A549 (cell line): Measurements from ENCODE around the gene PFKFB3. TPM values are rescaled to one million over a fixed set of nuclear protein-coding genes. Genes with fewer than 3 reads are reported as not detected.
A peak's percentile ranks its signal among the peaks of the same experiment; 100 is the strongest.

Experiments used
- GATA3 ChIP-seq: IDR thresholded peaks from 2 replicates; pipeline ENCODE4 v1.6.1; 2012; ENCODE audit warnings: borderline replicate concordance
- HDAC2 ChIP-seq: fragments of 200-600 bp; sonication (generic); IDR thresholded peaks from 2 replicates; pipeline ENCODE4 v1.6.1; 2016
- HEYL ChIP-seq: fragments of 250-450 bp; sonication (Bioruptor Pico); IDR thresholded peaks from 2 replicates; pipeline ENCODE4 v1.8.0; 2021; ENCODE audit warnings: mild to moderate bottlenecking, moderate library complexity
- HOXB13 ChIP-seq: fragments of 250-450 bp; sonication (Bioruptor Pico); IDR thresholded peaks from 2 replicates; pipeline ENCODE4 v1.5.0; 2020; ENCODE audit warnings: low read depth, mild to moderate bottlenecking, moderate library complexity
- JUNB ChIP-seq: fragments of >200 bp; sonication (Bioruptor Twin); formaldehyde crosslinking; IDR thresholded peaks from 2 replicates; pipeline ENCODE4 v1.6.1; 2016
- MAFK ChIP-seq: fragments of 450-650 bp; IDR thresholded peaks from 2 replicates; pipeline ENCODE4 v1.6.1; 2014; ENCODE audit not compliant: partially characterized antibody
- PHF8 ChIP-seq: fragments of 200-600 bp; sonication (generic); IDR thresholded peaks from 2 replicates; pipeline ENCODE4 v1.6.1; 2016; ENCODE audit warnings: low read depth, mild to moderate bottlenecking, antibody characterized with exemption, moderate library complexity, borderline replicate concordance
- POLR2A ChIP-seq: IDR thresholded peaks from 2 replicates; pipeline ENCODE4 v1.6.1; 2012; ENCODE audit warnings: mild to moderate bottlenecking, low read length
- RAD21 ChIP-seq, 2 experiments: fragments of >200 bp in 1 of 2; sonication (Bioruptor Twin) in 1 of 2; formaldehyde crosslinking in 1 of 2; IDR thresholded peaks in 1 of 2; conservative IDR thresholded peaks in 1 of 2; 2 replicates in 1 of 2; 3 replicates in 1 of 2; pipeline ENCODE4 v1.6.1; 2012 to 2018; ENCODE audit warnings: inconsistent platforms in 1 of 2
- RARB ChIP-seq: fragments of 250-450 bp; sonication (Bioruptor Pico); IDR thresholded peaks from 2 replicates; pipeline ENCODE4 v1.8.0; 2021; ENCODE audit warnings: mild to moderate bottlenecking, moderate library complexity
- RCOR1 ChIP-seq: fragments of 150-350 bp; IDR thresholded peaks from 2 replicates; pipeline ENCODE4 v1.6.1; 2014; ENCODE audit warnings: antibody characterized with exemption, low read length, low read depth
- RNF2 ChIP-seq: fragments of 200-600 bp; sonication (generic); IDR thresholded peaks from 2 replicates; pipeline ENCODE4 v1.6.1; 2016; ENCODE audit warnings: low read depth, mild to moderate bottlenecking, antibody characterized with exemption, moderate library complexity, borderline replicate concordance
- SMC3 ChIP-seq: fragments of >200 bp; sonication (Bioruptor Twin); formaldehyde crosslinking; IDR thresholded peaks from 3 replicates; pipeline ENCODE4 v1.6.1; 2018; ENCODE audit warnings: inconsistent platforms
- SREBF2 ChIP-seq: fragments of 450-650 bp; IDR thresholded peaks from 2 replicates; pipeline ENCODE4 v1.6.1; 2014; ENCODE audit warnings: mild to moderate bottlenecking, moderate library complexity
- TP53 ChIP-seq: fragments of 250-450 bp; sonication (Bioruptor Pico); IDR thresholded peaks from 2 replicates; pipeline ENCODE4 v1.5.0; 2021; ENCODE audit warnings: mild to moderate bottlenecking, moderate library complexity
- ZC3H11A ChIP-seq: fragments of 450-650 bp; IDR thresholded peaks from 2 replicates; pipeline ENCODE4 v1.6.1; 2014; ENCODE audit warnings: antibody characterized with exemption, mild to moderate bottlenecking
- ZFP36 ChIP-seq: fragments of 450-650 bp; IDR thresholded peaks from 2 replicates; pipeline ENCODE4 v1.6.1; 2014; ENCODE audit warnings: borderline replicate concordance; ENCODE audit not compliant: partially characterized antibody
- polyA plus RNA-seq, 4 experiments: library from polyadenylated mRNA; depleted of rRNA in 3 of 4; stranded (reverse); fragments of >200 nt; fragmentation: RNase III in 1 of 4; extraction: RNeasy Plus Mini Kit Qiagen cat#74134 plus additional on column Dnase treatment in 1 of 4; gene quantifications; 2 replicates in 3 of 4; 3 replicates in 1 of 4; pipeline ENCODE4 v1.2.3, GENCODE V29; 2011 to 2017
- TF ChIP-seq, protein P1 (sequence below): fragments of >200 bp; sonication (Bioruptor Twin); formaldehyde crosslinking; IDR thresholded peaks from 3 replicates; pipeline ENCODE4 v1.6.1; 2016
- TF ChIP-seq, protein P2 (sequence below): fragments of 450-650 bp; IDR thresholded peaks from 2 replicates; pipeline ENCODE4 v1.6.1; 2014; ENCODE audit warnings: antibody characterized with exemption
- TF ChIP-seq, protein P3 (sequence below): IDR thresholded peaks from 2 replicates; pipeline ENCODE4 v1.6.1; 2012; ENCODE audit warnings: low read depth, borderline replicate concordance
- TF ChIP-seq, protein P4 (sequence below): fragments of 150-350 bp; IDR thresholded peaks from 2 replicates; pipeline ENCODE4 v1.6.1; 2014; ENCODE audit warnings: low read depth, mild to moderate bottlenecking, low read length
- TF ChIP-seq, protein P5 (sequence below): fragments of 200-600 bp; sonication (generic); IDR thresholded peaks from 2 replicates; pipeline ENCODE4 v1.6.1; 2016; ENCODE audit warnings: antibody characterized with exemption, mild to moderate bottlenecking, moderate library complexity

Gene PFKFB3
- polyA plus RNA-seq, 2 of the 4 experiments (the other 2 are of a cell fraction): 139 to 232 TPM

DNA sequence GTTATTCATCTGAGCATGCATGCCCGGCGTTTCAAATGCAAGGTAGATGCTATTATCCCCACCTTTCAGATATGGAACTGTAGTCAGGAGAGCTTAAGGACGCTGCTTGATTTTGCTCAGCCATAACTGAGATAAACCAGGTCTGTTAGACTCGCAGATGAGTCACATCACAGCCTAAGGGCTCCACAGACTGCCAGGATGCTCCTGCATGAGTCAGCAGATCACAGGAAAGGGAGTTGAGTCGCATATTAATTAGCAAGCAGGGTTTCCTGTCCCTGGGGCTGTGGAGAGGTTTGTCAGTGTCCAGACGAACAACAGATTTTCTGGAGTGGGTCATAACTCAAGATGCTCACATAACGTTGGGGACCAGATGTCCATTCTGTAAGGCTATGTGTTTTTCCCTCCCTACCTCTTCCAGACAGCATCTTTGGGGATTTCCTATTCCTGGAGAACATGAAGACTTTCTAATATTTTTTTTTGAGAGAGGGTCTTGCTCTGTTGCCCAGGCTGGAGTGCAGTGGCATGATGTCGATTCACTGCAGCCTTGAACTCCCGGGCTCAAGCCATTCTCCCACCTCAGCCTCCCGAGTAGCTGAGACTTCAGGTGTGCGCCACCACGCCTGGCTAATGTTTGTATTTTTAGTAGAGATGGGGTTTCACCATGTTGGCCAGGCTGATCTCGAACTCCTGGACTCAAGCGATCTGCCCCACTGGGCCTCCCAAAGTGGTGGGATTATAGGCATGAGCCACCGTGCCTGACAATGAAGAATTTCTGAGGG lies 36.7 kb downstream of the PFKFB3 start (continued):
- TF ChIP-seq, protein P1, sequence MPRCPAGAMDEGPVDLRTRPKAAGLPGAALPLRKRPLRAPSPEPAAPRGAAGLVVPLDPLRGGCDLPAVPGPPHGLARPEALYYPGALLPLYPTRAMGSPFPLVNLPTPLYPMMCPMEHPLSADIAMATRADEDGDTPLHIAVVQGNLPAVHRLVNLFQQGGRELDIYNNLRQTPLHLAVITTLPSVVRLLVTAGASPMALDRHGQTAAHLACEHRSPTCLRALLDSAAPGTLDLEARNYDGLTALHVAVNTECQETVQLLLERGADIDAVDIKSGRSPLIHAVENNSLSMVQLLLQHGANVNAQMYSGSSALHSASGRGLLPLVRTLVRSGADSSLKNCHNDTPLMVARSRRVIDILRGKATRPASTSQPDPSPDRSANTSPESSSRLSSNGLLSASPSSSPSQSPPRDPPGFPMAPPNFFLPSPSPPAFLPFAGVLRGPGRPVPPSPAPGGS: no peak
- TF ChIP-seq POLR2A (no peak), RNF2 (no peak), RCOR1 (no peak), PHF8 (no peak), GATA3 (peak; percentile 81; the same call in 1 of the 2 replicates), RARB (CRISPR knock-in tag) (0 out of 2 replicates have a peak, but pooled peaks have one; percentile 19), JUNB (peak; percentile 85), RAD21 (conservative IDR thresholded peaks at IDR 0.05 in 1 of 2, IDR thresholded peaks at IDR 0.05 in 1 of 2) (peak in 1 of 2 experiments; percentile 53; a peak in 3 of 5 replicates), TP53 (CRISPR knock-in tag) (no peak), SREBF2 (no peak), MAFK (peak; percentile 95), ZFP36 (no peak), HDAC2 (no peak), HEYL (CRISPR knock-in tag) (no peak), ZC3H11A (no peak), HOXB13 (no peak), SMC3 (peak; percentile 30; the same call in 1 of the 3 replicates)
- TF ChIP-seq, protein P2, sequence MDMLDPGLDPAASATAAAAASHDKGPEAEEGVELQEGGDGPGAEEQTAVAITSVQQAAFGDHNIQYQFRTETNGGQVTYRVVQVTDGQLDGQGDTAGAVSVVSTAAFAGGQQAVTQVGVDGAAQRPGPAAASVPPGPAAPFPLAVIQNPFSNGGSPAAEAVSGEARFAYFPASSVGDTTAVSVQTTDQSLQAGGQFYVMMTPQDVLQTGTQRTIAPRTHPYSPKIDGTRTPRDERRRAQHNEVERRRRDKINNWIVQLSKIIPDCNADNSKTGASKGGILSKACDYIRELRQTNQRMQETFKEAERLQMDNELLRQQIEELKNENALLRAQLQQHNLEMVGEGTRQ: no peak
- TF ChIP-seq, protein P3, sequence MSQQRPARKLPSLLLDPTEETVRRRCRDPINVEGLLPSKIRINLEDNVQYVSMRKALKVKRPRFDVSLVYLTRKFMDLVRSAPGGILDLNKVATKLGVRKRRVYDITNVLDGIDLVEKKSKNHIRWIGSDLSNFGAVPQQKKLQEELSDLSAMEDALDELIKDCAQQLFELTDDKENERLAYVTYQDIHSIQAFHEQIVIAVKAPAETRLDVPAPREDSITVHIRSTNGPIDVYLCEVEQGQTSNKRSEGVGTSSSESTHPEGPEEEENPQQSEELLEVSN: 0 out of 2 replicates have a peak, but pooled peaks have one; percentile 8
- TF ChIP-seq, protein P4, sequence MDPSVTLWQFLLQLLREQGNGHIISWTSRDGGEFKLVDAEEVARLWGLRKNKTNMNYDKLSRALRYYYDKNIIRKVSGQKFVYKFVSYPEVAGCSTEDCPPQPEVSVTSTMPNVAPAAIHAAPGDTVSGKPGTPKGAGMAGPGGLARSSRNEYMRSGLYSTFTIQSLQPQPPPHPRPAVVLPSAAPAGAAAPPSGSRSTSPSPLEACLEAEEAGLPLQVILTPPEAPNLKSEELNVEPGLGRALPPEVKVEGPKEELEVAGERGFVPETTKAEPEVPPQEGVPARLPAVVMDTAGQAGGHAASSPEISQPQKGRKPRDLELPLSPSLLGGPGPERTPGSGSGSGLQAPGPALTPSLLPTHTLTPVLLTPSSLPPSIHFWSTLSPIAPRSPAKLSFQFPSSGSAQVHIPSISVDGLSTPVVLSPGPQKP: no peak
- TF ChIP-seq, protein P5, sequence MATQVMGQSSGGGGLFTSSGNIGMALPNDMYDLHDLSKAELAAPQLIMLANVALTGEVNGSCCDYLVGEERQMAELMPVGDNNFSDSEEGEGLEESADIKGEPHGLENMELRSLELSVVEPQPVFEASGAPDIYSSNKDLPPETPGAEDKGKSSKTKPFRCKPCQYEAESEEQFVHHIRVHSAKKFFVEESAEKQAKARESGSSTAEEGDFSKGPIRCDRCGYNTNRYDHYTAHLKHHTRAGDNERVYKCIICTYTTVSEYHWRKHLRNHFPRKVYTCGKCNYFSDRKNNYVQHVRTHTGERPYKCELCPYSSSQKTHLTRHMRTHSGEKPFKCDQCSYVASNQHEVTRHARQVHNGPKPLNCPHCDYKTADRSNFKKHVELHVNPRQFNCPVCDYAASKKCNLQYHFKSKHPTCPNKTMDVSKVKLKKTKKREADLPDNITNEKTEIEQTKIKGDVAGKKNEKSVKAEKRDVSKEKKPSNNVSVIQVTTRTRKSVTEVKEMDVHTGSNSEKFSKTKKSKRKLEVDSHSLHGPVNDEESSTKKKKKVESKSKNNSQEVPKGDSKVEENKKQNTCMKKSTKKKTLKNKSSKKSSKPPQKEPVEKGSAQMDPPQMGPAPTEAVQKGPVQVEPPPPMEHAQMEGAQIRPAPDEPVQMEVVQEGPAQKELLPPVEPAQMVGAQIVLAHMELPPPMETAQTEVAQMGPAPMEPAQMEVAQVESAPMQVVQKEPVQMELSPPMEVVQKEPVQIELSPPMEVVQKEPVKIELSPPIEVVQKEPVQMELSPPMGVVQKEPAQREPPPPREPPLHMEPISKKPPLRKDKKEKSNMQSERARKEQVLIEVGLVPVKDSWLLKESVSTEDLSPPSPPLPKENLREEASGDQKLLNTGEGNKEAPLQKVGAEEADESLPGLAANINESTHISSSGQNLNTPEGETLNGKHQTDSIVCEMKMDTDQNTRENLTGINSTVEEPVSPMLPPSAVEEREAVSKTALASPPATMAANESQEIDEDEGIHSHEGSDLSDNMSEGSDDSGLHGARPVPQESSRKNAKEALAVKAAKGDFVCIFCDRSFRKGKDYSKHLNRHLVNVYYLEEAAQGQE: no peak
